Duodenal mucosa (tissue), 2 donors: ENCODE measurements around the gene OGFRL1.

ENCODE experiments used
- H3K27ac ChIP-seq: one replicate; pipeline ENCODE4 v1.7.0; 2013; ENCODE audit warnings: low read depth, low read length
- H3K27me3 ChIP-seq, 2 donors: one replicate each; pipeline ENCODE4 v1.7.0; 2013; ENCODE audit warnings: low read length in 2 of 2, control low read depth in 1 of 2; ENCODE audit not compliant: insufficient read depth in 2 of 2, control insufficient read depth in 1 of 2
- H3K36me3 ChIP-seq, 2 donors: one replicate each; pipeline ENCODE4 v1.7.0; 2013; ENCODE audit warnings: low read length in 2 of 2, control low read depth in 1 of 2; ENCODE audit not compliant: insufficient read depth in 2 of 2, control insufficient read depth in 1 of 2
- H3K4me1 ChIP-seq, 2 donors: one replicate each; pipeline ENCODE4 v1.7.0; 2013; ENCODE audit warnings: low read length in 2 of 2, control low read depth in 1 of 2; ENCODE audit not compliant: insufficient read depth in 2 of 2, control insufficient read depth in 1 of 2
- H3K4me3 ChIP-seq, 2 donors: one replicate each; pipeline ENCODE4 v1.7.0; 2013; ENCODE audit warnings: low read length in 2 of 2, low read depth in 1 of 2
- H3K9ac ChIP-seq, 2 donors: one replicate each; pipeline ENCODE4 v1.7.0; 2013; ENCODE audit warnings: low read length in 2 of 2, low read depth in 1 of 2
- H3K9me3 ChIP-seq, 2 donors: one replicate each; pipeline ENCODE4 v1.7.0; 2013; ENCODE audit warnings: low read length in 2 of 2, control low read depth in 1 of 2; ENCODE audit not compliant: control insufficient read depth in 1 of 2

The OGFRL1 gene

GRCh38 chr6:71284785-71285184 lies 3.8 kb upstream of the OGFRL1 start:
- H3K4me3 ChIP-seq: no peak overlapping the region
- no peaks in the 10 kb centered on the region for H3K27me3 ChIP-seq
- H3K4me1 ChIP-seq: peaks cover 14 to 15% of the 10 kb centered on the region in 2 donors
- H3K36me3 ChIP-seq: no peaks in the 10 kb centered on the region
- H3K9me3 ChIP-seq: no peaks in the 10 kb centered on the region
- H3K9ac ChIP-seq: no peak overlapping the region
- no peak overlapping the region for H3K27ac ChIP-seq

GRCh38 chr6:71287038-71287437 lies 1.6 kb upstream of the OGFRL1 start:
- H3K9ac ChIP-seq: no peak overlapping the region
- peak overlapping the region in 1 of 2 donors; percentile 20 for H3K4me3 ChIP-seq
- no peaks in the 10 kb centered on the region for H3K27me3 ChIP-seq
- no peak overlapping the region for H3K27ac ChIP-seq
- H3K4me1 ChIP-seq: peaks cover 16 to 28% of the 10 kb centered on the region in 2 donors
- no peaks in the 10 kb centered on the region for H3K9me3 ChIP-seq
- no peaks in the 10 kb centered on the region for H3K36me3 ChIP-seq

- Histone ChIP-seq H3K9me3 (no peaks in the 10 kb centered on the region), H3K4me1 (peaks cover 16 to 28% of the 10 kb centered on the region in 2 donors)
Measured at GRCh38 chr6:71287926-71288227, 734 bp upstream of the OGFRL1 start.

GRCh38 chr6:71289039-71289801 lies 609 bp downstream of the OGFRL1 start:
- Histone ChIP-seq H3K9ac (peak overlapping the region; percentile 60 to 70), H3K9me3 (no peaks in the 10 kb centered on the region), H3K36me3 (peaks cover 0 to 4% of the 10 kb centered on the region in 2 donors), H3K27me3 (no peaks in the 10 kb centered on the region), H3K4me1 (peaks cover 16 to 28% of the 10 kb centered on the region in 2 donors), H3K27ac (peak overlapping the region; percentile 59), H3K4me3 (peak overlapping the region; percentile 65 to 66)

More at GRCh38 chr6:71287926-71288227, 734 bp upstream of the OGFRL1 start:
- H3K27me3 ChIP-seq: no peaks in the 10 kb centered on the region
- H3K27ac ChIP-seq: peak overlapping the region; percentile 72
- peak overlapping the region; percentile 66 to 69 for H3K4me3 ChIP-seq
- H3K36me3 ChIP-seq: no peaks in the 10 kb centered on the region
- peak overlapping the region; percentile 39 to 55 for H3K9ac ChIP-seq

GRCh38 chr6:71289802-71290175 lies 1.2 kb downstream of the OGFRL1 start:
- Histone ChIP-seq H3K4me1 (peaks cover 16 to 28% of the 10 kb centered on the region in 2 donors), H3K4me3 (peak overlapping the region; percentile 65 to 66), H3K27me3 (no peaks in the 10 kb centered on the region), H3K27ac (no peak overlapping the region), H3K36me3 (peaks cover 0 to 6% of the 10 kb centered on the region in 2 donors), H3K9me3 (no peaks in the 10 kb centered on the region), H3K9ac (peak overlapping the region in 1 of 2 donors; percentile 60)

GRCh38 chr6:71290611-71291010 lies 2.0 kb downstream of the OGFRL1 start:
- Histone ChIP-seq H3K36me3 (peaks cover 0 to 6% of the 10 kb centered on the region in 2 donors), H3K27me3 (no peaks in the 10 kb centered on the region), H3K9ac (no peak overlapping the region), H3K27ac (no peak overlapping the region), H3K4me1 (peaks cover 16 to 28% of the 10 kb centered on the region in 2 donors), H3K4me3 (no peak overlapping the region), H3K9me3 (no peaks in the 10 kb centered on the region)

- no peak overlapping the region for H3K9ac ChIP-seq
- H3K4me3 ChIP-seq: no peak overlapping the region
- no peak overlapping the region for H3K27ac ChIP-seq
- H3K36me3 ChIP-seq: peaks cover 0 to 6% of the 10 kb centered on the region in 2 donors
- H3K4me1 ChIP-seq: peaks cover 16 to 28% of the 10 kb centered on the region in 2 donors
- H3K9me3 ChIP-seq: no peaks in the 10 kb centered on the region
- no peaks in the 10 kb centered on the region for H3K27me3 ChIP-seq
Measured at GRCh38 chr6:71292001-71292400, 3.4 kb downstream of the OGFRL1 start.

- no peak overlapping the region for H3K4me3 ChIP-seq
- no peaks in the 10 kb centered on the region for H3K9me3 ChIP-seq
- H3K27me3 ChIP-seq: no peaks in the 10 kb centered on the region
- H3K4me1 ChIP-seq: peaks cover 6 to 17% of the 10 kb centered on the region in 2 donors
- H3K27ac ChIP-seq: no peak overlapping the region
- H3K9ac ChIP-seq: no peak overlapping the region
- H3K36me3 ChIP-seq: peaks cover 0 to 6% of the 10 kb centered on the region in 2 donors
Measured at GRCh38 chr6:71294121-71294523, 5.5 kb downstream of the OGFRL1 start.

- no peaks in the 10 kb centered on the region for H3K4me1 ChIP-seq
- H3K27ac ChIP-seq: no peak overlapping the region
- H3K27me3 ChIP-seq: no peaks in the 10 kb centered on the region
- H3K9ac ChIP-seq: no peak overlapping the region
- no peak overlapping the region for H3K4me3 ChIP-seq
- H3K9me3 ChIP-seq: no peaks in the 10 kb centered on the region
- H3K36me3 ChIP-seq: peaks cover 0 to 6% of the 10 kb centered on the region in 2 donors
Measured at GRCh38 chr6:71298459-71298858, 9.8 kb downstream of the OGFRL1 start.

- Histone ChIP-seq H3K27me3 (no peaks in the 10 kb centered on the region), H3K4me1 (no peaks in the 10 kb centered on the region), H3K36me3 (no peaks in the 10 kb centered on the region), H3K9ac (no peak overlapping the region), H3K27ac (no peak overlapping the region), H3K4me3 (no peak overlapping the region), H3K9me3 (no peaks in the 10 kb centered on the region)
Measured at GRCh38 chr6:71299541-71300470, 11.2 kb downstream of the OGFRL1 start.
